Calu3 (cell line): ENCODE data around the gene PHYHIPL. TPM values are rescaled to one million over a fixed set of nuclear protein-coding genes. Genes with fewer than 3 reads are reported as not detected.

ENCODE experiments used
- BruUV-seq: library from RNA; stranded (reverse); fragments of 400-500 nt; replicated peaks from 2 replicates; lab custom pipeline; 2021; lab: Mats Ljungman, UMichigan
- CTCF ChIA-PET: fragments of 300-600 bp; sonication (Branson Sonifier 250); formaldehyde crosslinking; loops from one replicate; lab custom pipeline; 2022; ENCODE audit warnings: antibody characterized with exemption; lab: Charles Lee
- DNase-seq: peaks from one replicate; pipeline ENCODE4 v3.0.0; 2022
- H3K27ac Mint-ChIP-seq: one replicate; pipeline ENCODE4 v1.8.0; 2022; ENCODE audit warnings: mixed read lengths; ENCODE audit not compliant: unreplicated experiment
- H3K27me3 Mint-ChIP-seq: one replicate; pipeline ENCODE4 v1.8.0; 2022; ENCODE audit warnings: mixed read lengths; ENCODE audit not compliant: unreplicated experiment
- H3K36me3 Mint-ChIP-seq: one replicate; pipeline ENCODE4 v1.8.0; 2022; ENCODE audit warnings: mild to moderate bottlenecking, moderate library complexity, mixed read lengths; ENCODE audit not compliant: insufficient read depth, unreplicated experiment
- H3K4me1 Mint-ChIP-seq: one replicate; pipeline ENCODE4 v1.8.0; 2022; ENCODE audit warnings: mild to moderate bottlenecking, low read depth, mixed read lengths; ENCODE audit not compliant: unreplicated experiment
- H3K4me3 Mint-ChIP-seq: one replicate; pipeline ENCODE4 v1.8.0; 2022; ENCODE audit warnings: mild to moderate bottlenecking, low read depth, moderate library complexity, mixed read lengths; ENCODE audit not compliant: unreplicated experiment
- H3K9me3 Mint-ChIP-seq: one replicate; pipeline ENCODE4 v1.8.0; 2022; ENCODE audit warnings: low read depth, mixed read lengths; ENCODE audit not compliant: unreplicated experiment
- intact Hi-C: fragments of 100-400 bp; cut with micrococcal nuclease; formaldehyde crosslinking; loops from one replicate; pipeline ENCODE4 v1.10.0; 2022; ENCODE audit not compliant: unreplicated experiment
- total RNA-seq: library from RNA; stranded (reverse); gene quantifications from 2 replicates; pipeline ENCODE4 v1.2.3, GENCODE V29; 2022
- TF ChIP-seq, protein P1 (sequence below): fragments of 200-600 bp; IDR thresholded peaks from one replicate; pipeline ENCODE4 v1.8.0; 2022; ENCODE audit warnings: antibody characterized with exemption; ENCODE audit not compliant: unreplicated experiment

The PHYHIPL gene
- total RNA-seq, 1 experiment from 2014 or later = not detected

DNA sequence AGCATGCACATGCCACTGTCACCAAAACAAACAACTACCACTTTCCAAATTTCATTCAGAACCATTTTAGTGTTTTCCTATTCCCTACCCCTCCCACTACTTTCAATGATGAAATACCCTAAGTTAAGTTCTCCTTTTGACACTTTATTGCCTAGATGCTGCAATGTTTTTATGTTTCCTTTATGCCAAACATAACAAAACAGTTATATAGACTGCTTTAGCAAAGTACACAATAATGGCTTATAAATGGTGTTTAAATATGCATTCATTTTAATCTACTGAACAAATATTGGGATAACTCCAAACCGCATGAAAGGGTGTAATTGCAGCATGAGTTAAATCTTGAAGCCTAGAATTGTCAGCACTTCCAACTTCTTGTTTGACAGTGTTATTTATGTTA, 69.2 kb downstream of the PHYHIPL start:
- no peak for DNase-seq
- Mint-ChIP-seq H3K4me3 (no peak overlapping the region), H3K9me3 (no peaks in the 10 kb centered on the region), H3K27ac (no peak overlapping the region), H3K27me3 (peaks cover 82% of the 10 kb centered on the region), H3K36me3 (no peaks in the 10 kb centered on the region), H3K4me1 (no peaks in the 10 kb centered on the region)
- no TSS peak for BruUV-seq
- intact Hi-C loops = no loop called here
- CTCF ChIA-PET = no interaction called here
- TF ChIP-seq, protein P1, sequence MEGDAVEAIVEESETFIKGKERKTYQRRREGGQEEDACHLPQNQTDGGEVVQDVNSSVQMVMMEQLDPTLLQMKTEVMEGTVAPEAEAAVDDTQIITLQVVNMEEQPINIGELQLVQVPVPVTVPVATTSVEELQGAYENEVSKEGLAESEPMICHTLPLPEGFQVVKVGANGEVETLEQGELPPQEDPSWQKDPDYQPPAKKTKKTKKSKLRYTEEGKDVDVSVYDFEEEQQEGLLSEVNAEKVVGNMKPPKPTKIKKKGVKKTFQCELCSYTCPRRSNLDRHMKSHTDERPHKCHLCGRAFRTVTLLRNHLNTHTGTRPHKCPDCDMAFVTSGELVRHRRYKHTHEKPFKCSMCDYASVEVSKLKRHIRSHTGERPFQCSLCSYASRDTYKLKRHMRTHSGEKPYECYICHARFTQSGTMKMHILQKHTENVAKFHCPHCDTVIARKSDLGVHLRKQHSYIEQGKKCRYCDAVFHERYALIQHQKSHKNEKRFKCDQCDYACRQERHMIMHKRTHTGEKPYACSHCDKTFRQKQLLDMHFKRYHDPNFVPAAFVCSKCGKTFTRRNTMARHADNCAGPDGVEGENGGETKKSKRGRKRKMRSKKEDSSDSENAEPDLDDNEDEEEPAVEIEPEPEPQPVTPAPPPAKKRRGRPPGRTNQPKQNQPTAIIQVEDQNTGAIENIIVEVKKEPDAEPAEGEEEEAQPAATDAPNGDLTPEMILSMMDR = no peak

GRCh38 chr10:59252491-59252890, 76.0 kb downstream of the PHYHIPL start:
- Mint-ChIP-seq H3K4me3 (no peak overlapping the region), H3K4me1 (no peaks in the 10 kb centered on the region), H3K36me3 (no peaks in the 10 kb centered on the region), H3K9me3 (no peaks in the 10 kb centered on the region), H3K27ac (no peak overlapping the region), H3K27me3 (peaks cover 76% of the 10 kb centered on the region)
- TF ChIP-seq, protein P1 = no peak
- CTCF ChIA-PET = no interaction called here
- no TSS peak for BruUV-seq
- intact Hi-C loops = no loop called here
- no peak for DNase-seq

- H3K4me3 Mint-ChIP-seq = no peak overlapping the region
- H3K9me3 Mint-ChIP-seq = no peaks in the 10 kb centered on the region
- CTCF ChIA-PET = no interaction called here
- TF ChIP-seq, protein P1 = no peak
- DNase-seq = no peak
- no peaks in the 10 kb centered on the region for H3K36me3 Mint-ChIP-seq
- H3K27ac Mint-ChIP-seq = no peak overlapping the region
- no peaks in the 10 kb centered on the region for H3K4me1 Mint-ChIP-seq
- H3K27me3 Mint-ChIP-seq = peaks cover 55% of the 10 kb centered on the region
- intact Hi-C loops = no loop called here
- BruUV-seq = no TSS peak
These were observed 79.0 kb downstream of the PHYHIPL start for GRCh38 chr10:59255463-59255862.

DNA sequence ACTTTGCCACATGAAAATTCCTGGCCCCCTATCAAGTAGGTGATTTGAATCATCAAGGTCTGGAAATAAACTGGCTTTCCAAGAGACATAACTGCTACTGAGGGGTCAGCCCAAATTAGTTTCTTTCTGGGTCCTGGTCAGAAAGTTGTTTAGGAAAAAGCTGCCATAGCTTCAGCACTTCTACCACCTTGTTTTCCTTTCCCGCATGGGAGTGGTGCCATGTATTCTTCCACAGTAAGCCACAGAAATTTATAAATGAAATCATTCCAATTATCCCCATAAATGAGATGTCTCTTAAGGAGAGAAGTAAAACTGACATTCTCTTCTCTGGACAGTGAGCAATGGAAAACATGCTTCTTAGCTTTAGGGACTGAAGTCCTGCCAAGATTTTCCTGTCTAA, 80.8 kb downstream of the PHYHIPL start:
- intact Hi-C loops = no loop called here
- Mint-ChIP-seq H3K27ac (no peak overlapping the region), H3K9me3 (no peaks in the 10 kb centered on the region), H3K27me3 (peaks cover 37% of the 10 kb centered on the region), H3K36me3 (no peaks in the 10 kb centered on the region), H3K4me3 (no peak overlapping the region), H3K4me1 (no peaks in the 10 kb centered on the region)
- CTCF ChIA-PET = interaction anchor here (1.8 kb wide), 1 partner anchor 51 kb away, joined by 4 read pairs; no protein-coding TSS in a partner anchor
- TF ChIP-seq, protein P1 = no peak
- BruUV-seq = no TSS peak
- DNase-seq = no peak
